Gastrocnemius medialis (tissue), 4 donors: ENCODE results near the gene AKAP17A. TPM values are rescaled to one million over a fixed set of nuclear protein-coding genes. Genes with fewer than 3 reads are reported as not detected.

Experiments used
- ATAC-seq, 2 donors: fragments of 150-250 bp; one replicate each; pipeline ENCODE4 v1.9.1; 2016
- DNase-seq, 2 donors: peaks; one replicate each; pipeline ENCODE4 v3.0.0-alpha.2; 2019
- H3K27ac ChIP-seq, 4 donors: fragments of 200-600 bp; sonication (generic); 1 replicate in 1 of 4; 2 replicates in 3 of 4; pipeline ENCODE4 v1.5.1; 2016 to 2018; ENCODE audit warnings: mild to moderate bottlenecking in 2 of 4, moderate library complexity in 1 of 4
- H3K27me3 ChIP-seq, 3 donors: fragments of 200-600 bp; sonication (generic) in 2 of 3; 1 replicate in 1 of 3; 2 replicates in 2 of 3; pipeline versions ENCODE4 v1.5.1 to v1.6.0; 2016 to 2019; ENCODE audit warnings: mild to moderate bottlenecking in 1 of 3, moderate library complexity in 1 of 3
- H3K36me3 ChIP-seq, 2 donors: fragments of 200-600 bp; sonication (generic) in 1 of 2; one replicate each; pipeline ENCODE4 v1.5.1; 2017 to 2018
- H3K4me1 ChIP-seq, 2 donors: fragments of 200-600 bp; sonication (generic) in 1 of 2; one replicate each; pipeline ENCODE4 v1.5.1; 2016 to 2017; ENCODE audit warnings: mild to moderate bottlenecking in 2 of 2
- H3K4me3 ChIP-seq, 4 donors: fragments of 200-600 bp; sonication (generic) in 3 of 4; 1 replicate in 1 of 4; 2 replicates in 3 of 4; pipeline ENCODE4 v1.5.1; 2016 to 2019; ENCODE audit warnings: mild to moderate bottlenecking in 2 of 4
- H3K9me3 ChIP-seq, 3 donors: fragments of 200-600 bp; sonication (generic) in 2 of 3; 1 replicate in 1 of 3; 2 replicates in 2 of 3; pipeline ENCODE4 v1.5.1; 2016 to 2019
- POLR2A ChIP-seq, 2 donors: fragments of 450-650 bp; IDR thresholded peaks; one replicate each; pipeline ENCODE4 v1.6.1; 2017; ENCODE audit warnings: antibody characterized with exemption in 2 of 2, mild to moderate bottlenecking in 2 of 2, moderate library complexity in 2 of 2
- in situ Hi-C, 4 donors: fragments of 200-750 bp; cut with MboI; loops; one replicate each; pipeline versions ENCODE4 v1.15.0 to v1.8.0; 2017; ENCODE audit warnings: low sequenced_read_pairs in 4 of 4
- intact Hi-C: fragments of 100-400 bp; cut with DNase I; formaldehyde crosslinking; loops from one replicate; pipeline ENCODE4 v1.15.1; 2023; ENCODE audit warnings: low total_unique reads
- total RNA-seq, 4 donors: library from RNA; depleted of rRNA; stranded (reverse); fragments of >200 nt; gene quantifications; one replicate each; pipeline versions ENCODE4 v1.1.0 to v1.2.3, GENCODE V29; 2016
- TF ChIP-seq, protein P1 (sequence below), 5 experiments: fragments of 450-650 bp in 3 of 5; fragments of 200-600 bp in 2 of 5; sonication (generic) in 2 of 5; IDR thresholded peaks in 4 of 5; conservative IDR thresholded peaks in 1 of 5; 1 replicate in 4 of 5; 2 replicates in 1 of 5; pipeline ENCODE4 v1.5.1; 2016 to 2019; ENCODE audit warnings: antibody characterized with exemption in 5 of 5, mild to moderate bottlenecking in 3 of 5, moderate library complexity in 3 of 5

AKAP17A gene
- total RNA-seq, 4 donors from 2014 or later = 14.1 to 15.9 (median 14.5) TPM

DNA sequence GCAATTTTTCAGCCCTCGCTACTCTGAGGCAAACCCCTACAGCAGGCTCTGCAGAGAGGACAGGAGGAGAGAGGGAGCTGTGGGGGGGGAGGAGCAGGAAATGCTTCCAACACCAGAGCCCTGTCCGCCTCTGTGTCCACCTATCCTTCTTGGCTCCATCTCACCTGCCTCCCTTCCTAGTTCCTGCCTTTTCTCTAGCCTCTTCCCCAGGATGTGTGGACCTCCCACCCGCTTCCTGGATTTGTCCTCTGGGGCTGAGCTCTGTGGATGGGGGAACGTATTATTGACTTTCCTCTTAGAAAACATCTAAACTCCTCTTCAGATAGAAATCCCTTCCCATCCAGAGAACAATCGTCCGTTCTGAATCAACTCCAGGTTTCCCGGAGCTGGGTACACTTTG is 37.8 kb downstream of the AKAP17A start:
- Histone ChIP-seq H3K27ac (no peak overlapping the region), H3K4me3 (no peak overlapping the region), H3K36me3 (no peaks in the 10 kb centered on the region), H3K27me3 (no peaks in the 10 kb centered on the region), H3K9me3 (no peaks in the 10 kb centered on the region), H3K4me1 (no peaks in the 10 kb centered on the region)
- no peak for ATAC-seq
- intact Hi-C loops (no loop called here), in situ Hi-C loops (no loop called here)
- no peak for TF ChIP-seq POLR2A (IDR thresholded peaks at IDR 0.05)
- TF ChIP-seq, protein P1, sequence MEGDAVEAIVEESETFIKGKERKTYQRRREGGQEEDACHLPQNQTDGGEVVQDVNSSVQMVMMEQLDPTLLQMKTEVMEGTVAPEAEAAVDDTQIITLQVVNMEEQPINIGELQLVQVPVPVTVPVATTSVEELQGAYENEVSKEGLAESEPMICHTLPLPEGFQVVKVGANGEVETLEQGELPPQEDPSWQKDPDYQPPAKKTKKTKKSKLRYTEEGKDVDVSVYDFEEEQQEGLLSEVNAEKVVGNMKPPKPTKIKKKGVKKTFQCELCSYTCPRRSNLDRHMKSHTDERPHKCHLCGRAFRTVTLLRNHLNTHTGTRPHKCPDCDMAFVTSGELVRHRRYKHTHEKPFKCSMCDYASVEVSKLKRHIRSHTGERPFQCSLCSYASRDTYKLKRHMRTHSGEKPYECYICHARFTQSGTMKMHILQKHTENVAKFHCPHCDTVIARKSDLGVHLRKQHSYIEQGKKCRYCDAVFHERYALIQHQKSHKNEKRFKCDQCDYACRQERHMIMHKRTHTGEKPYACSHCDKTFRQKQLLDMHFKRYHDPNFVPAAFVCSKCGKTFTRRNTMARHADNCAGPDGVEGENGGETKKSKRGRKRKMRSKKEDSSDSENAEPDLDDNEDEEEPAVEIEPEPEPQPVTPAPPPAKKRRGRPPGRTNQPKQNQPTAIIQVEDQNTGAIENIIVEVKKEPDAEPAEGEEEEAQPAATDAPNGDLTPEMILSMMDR (IDR thresholded peaks at IDR 0.05 in 4 of 5, conservative IDR thresholded peaks at IDR 0.05 in 1 of 5) = no peak
- DNase-seq = no peak

DNA sequence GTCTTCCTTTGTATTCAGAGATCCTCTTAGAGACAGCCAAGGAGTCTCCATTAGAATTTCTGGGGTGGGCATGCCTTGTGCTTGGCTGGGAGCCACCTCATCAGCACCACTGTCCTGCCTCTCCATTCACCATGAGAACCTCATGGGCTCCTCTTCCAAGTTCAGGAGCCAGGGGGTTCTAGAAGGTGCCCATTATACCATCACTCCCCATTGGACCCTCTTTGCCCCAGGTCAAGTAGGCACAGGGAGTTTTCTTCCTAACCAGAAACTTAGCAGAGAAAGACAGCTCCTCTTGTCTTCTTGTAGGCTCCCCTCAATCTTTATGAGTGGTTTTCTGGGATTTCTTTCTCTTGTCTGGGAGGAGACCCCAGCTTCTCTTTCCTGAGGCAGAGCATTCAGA is 54.6 kb downstream of the AKAP17A start:
- ATAC-seq (no peak), DNase-seq (no peak)
- intact Hi-C loops (no loop called here), in situ Hi-C loops (loop anchor here in 2 of 4 donors (5.0 kb wide), 2 partner anchors 946 to 951 kb away; no protein-coding TSS in a partner anchor)
- H3K9me3 ChIP-seq = peaks cover 0 to 8% (median 0%) of the 10 kb centered on the region in 3 donors
- no peak overlapping the region for H3K27ac ChIP-seq
- TF ChIP-seq, protein P1 (IDR thresholded peaks at IDR 0.05 in 4 of 5, conservative IDR thresholded peaks at IDR 0.05 in 1 of 5) = no peak
- TF ChIP-seq POLR2A (IDR thresholded peaks at IDR 0.05) = no peak
- H3K4me1 ChIP-seq = no peaks in the 10 kb centered on the region
- no peaks in the 10 kb centered on the region for H3K27me3 ChIP-seq
- H3K36me3 ChIP-seq = no peaks in the 10 kb centered on the region
- no peak overlapping the region for H3K4me3 ChIP-seq

DNA sequence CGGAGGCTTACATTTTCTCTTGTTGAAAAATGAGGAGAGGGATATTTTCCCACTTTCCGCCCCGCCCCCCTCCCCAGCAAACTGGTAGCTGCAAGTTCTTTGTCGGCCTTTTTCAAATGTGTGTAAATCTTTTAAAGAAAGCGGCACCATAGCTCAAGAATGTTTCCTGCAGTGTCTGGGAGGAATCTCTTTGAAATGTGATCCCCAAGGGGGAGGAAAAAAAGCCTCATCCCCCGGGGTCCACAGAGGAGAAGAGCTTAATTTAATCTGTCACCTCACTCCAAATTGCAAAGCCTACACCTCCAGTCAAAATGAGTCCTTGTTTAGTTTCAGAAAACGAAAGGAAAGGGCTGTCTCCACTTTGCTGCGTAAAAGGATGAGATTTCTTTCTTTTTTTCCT is 58.2 kb downstream of the AKAP17A start:
- H3K27ac ChIP-seq = no peak overlapping the region
- no peak for ATAC-seq
- H3K4me1 ChIP-seq = no peaks in the 10 kb centered on the region
- intact Hi-C loops = no loop called here
- TF ChIP-seq, protein P1 (IDR thresholded peaks at IDR 0.05 in 4 of 5, conservative IDR thresholded peaks at IDR 0.05 in 1 of 5) = no peak
- no peak for TF ChIP-seq POLR2A (IDR thresholded peaks at IDR 0.05)
- in situ Hi-C loops = loop anchor here (5.0 to 25.0 kb wide), 3 partner anchors 938 to 948 kb away; no protein-coding TSS in a partner anchor
- H3K4me3 ChIP-seq = no peak overlapping the region
- H3K9me3 ChIP-seq = peaks cover 0 to 8% (median 0%) of the 10 kb centered on the region in 3 donors
- no peaks in the 10 kb centered on the region for H3K27me3 ChIP-seq
- H3K36me3 ChIP-seq = no peaks in the 10 kb centered on the region
- no peak for DNase-seq

Other genes with a start within 250 kb of the AKAP17A start
- gene SLC25A6, start 199.5 kb upstream of the AKAP17A start, total RNA-seq = 10 to 100 TPM; 60.0 to 69.9 (median 65.1) TPM
- gene ASMTL, start 138.7 kb upstream of the AKAP17A start, total RNA-seq = 10 to 100 TPM; 13.6 to 19.5 (median 13.9) TPM
- gene P2RY8, start 54.4 kb upstream of the AKAP17A start, total RNA-seq = 1 to 10 TPM in 1 of 4 donors, under 1 TPM in 3; 0.36 to 1.1 (median 0.62) TPM
- gene ASMT, start 23.5 kb downstream of the AKAP17A start, total RNA-seq = not detected